ENCODE data around the gene C1QTNF4.

GRCh38 chr11:47593934-47594855 lies at the start of gene C1QTNF4:
- TF ChIP-seq CTCF (IDR thresholded peaks at IDR 0.05 in 4 of 5, conservative IDR thresholded peaks at IDR 0.05 in 1 of 5) (no peak), POLR2A (IDR thresholded peaks at IDR 0.05) (no peak)
